WTC11 (cell line): ENCODE results near the gene NEO1.

Source experiments
- JUN ChIP-seq: sonication (generic); formaldehyde crosslinking; IDR thresholded peaks from 2 replicates; pipeline ENCODE4 v1.8.0; 2023; ENCODE audit warnings: mild to moderate bottlenecking, missing genetic modification reagents
- TF ChIP-seq, protein P1 (sequence below): fragments of 200-600 bp; IDR thresholded peaks from 2 replicates; pipeline ENCODE4 v1.8.0; 2022; ENCODE audit warnings: antibody characterized with exemption
- TF ChIP-seq, protein P2 (sequence below): sonication (generic); formaldehyde crosslinking; IDR thresholded peaks from 2 replicates; pipeline ENCODE4 v1.8.0; 2022; ENCODE audit warnings: missing genetic modification reagents
- TF ChIP-seq, protein P3 (sequence below): sonication (generic); formaldehyde crosslinking; IDR thresholded peaks from 2 replicates; pipeline ENCODE4 v1.8.1; 2022; ENCODE audit warnings: low read depth, mild to moderate bottlenecking, moderate library complexity, missing genetic modification reagents, borderline replicate concordance

DNA sequence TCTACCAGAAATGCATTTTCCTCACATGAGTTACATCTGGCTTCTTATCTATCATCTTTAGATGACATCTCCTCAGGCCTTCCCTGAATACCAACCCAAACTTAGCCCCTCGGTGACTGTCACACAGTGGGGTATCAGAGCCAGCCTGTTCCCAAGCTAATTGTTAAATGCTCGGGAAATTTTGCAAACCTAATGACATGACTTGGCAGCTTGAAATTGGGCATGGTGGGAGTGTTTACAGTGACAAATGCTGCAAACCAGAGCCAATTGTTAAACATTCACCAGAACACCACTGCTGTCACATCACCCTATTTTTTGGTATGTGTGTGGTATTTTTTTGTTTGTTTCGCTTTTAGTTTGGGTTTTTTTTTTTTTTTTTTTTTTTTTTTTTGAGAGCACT lies 185.6 kb downstream of the NEO1 start:
- TF ChIP-seq, protein P1, sequence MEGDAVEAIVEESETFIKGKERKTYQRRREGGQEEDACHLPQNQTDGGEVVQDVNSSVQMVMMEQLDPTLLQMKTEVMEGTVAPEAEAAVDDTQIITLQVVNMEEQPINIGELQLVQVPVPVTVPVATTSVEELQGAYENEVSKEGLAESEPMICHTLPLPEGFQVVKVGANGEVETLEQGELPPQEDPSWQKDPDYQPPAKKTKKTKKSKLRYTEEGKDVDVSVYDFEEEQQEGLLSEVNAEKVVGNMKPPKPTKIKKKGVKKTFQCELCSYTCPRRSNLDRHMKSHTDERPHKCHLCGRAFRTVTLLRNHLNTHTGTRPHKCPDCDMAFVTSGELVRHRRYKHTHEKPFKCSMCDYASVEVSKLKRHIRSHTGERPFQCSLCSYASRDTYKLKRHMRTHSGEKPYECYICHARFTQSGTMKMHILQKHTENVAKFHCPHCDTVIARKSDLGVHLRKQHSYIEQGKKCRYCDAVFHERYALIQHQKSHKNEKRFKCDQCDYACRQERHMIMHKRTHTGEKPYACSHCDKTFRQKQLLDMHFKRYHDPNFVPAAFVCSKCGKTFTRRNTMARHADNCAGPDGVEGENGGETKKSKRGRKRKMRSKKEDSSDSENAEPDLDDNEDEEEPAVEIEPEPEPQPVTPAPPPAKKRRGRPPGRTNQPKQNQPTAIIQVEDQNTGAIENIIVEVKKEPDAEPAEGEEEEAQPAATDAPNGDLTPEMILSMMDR: no peak
- TF ChIP-seq, protein P2, sequence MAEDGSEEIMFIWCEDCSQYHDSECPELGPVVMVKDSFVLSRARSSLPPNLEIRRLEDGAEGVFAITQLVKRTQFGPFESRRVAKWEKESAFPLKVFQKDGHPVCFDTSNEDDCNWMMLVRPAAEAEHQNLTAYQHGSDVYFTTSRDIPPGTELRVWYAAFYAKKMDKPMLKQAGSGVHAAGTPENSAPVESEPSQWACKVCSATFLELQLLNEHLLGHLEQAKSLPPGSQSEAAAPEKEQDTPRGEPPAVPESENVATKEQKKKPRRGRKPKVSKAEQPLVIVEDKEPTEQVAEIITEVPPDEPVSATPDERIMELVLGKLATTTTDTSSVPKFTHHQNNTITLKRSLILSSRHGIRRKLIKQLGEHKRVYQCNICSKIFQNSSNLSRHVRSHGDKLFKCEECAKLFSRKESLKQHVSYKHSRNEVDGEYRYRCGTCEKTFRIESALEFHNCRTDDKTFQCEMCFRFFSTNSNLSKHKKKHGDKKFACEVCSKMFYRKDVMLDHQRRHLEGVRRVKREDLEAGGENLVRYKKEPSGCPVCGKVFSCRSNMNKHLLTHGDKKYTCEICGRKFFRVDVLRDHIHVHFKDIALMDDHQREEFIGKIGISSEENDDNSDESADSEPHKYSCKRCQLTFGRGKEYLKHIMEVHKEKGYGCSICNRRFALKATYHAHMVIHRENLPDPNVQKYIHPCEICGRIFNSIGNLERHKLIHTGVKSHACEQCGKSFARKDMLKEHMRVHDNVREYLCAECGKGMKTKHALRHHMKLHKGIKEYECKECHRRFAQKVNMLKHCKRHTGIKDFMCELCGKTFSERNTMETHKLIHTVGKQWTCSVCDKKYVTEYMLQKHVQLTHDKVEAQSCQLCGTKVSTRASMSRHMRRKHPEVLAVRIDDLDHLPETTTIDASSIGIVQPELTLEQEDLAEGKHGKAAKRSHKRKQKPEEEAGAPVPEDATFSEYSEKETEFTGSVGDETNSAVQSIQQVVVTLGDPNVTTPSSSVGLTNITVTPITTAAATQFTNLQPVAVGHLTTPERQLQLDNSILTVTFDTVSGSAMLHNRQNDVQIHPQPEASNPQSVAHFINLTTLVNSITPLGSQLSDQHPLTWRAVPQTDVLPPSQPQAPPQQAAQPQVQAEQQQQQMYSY (CRISPR knock-in tag): no peak
- TF ChIP-seq, protein P3, sequence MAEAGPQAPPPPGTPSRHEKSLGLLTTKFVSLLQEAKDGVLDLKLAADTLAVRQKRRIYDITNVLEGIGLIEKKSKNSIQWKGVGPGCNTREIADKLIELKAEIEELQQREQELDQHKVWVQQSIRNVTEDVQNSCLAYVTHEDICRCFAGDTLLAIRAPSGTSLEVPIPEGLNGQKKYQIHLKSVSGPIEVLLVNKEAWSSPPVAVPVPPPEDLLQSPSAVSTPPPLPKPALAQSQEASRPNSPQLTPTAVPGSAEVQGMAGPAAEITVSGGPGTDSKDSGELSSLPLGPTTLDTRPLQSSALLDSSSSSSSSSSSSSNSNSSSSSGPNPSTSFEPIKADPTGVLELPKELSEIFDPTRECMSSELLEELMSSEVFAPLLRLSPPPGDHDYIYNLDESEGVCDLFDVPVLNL (CRISPR knock-in tag): no peak
- TF ChIP-seq JUN: no peak
